SK-N-SH (cell line): ENCODE results near the gene ITM2A. TPM values are rescaled to one million over a fixed set of nuclear protein-coding genes. Genes with fewer than 3 reads are reported as not detected.

Experiments
- CTCF ChIA-PET: fragments of 300-600, 350-600 bp; formaldehyde crosslinking; extraction: SDS; loops from one replicate; lab custom pipeline; 2021; lab: Yijun Ruan, JAX
- POLR2A ChIA-PET: fragments of 350-600 bp; sonication (Branson Sonifier 250); formaldehyde crosslinking; extraction: SDS; loops from one replicate; lab custom pipeline; 2020; ENCODE audit warnings: antibody characterized with exemption, inconsistent platforms; lab: Yijun Ruan, JAX
- DNase-seq: peaks from one replicate; pipeline ENCODE4 v3.0.0; 2012
- H2AFZ ChIP-seq: fragments of 200-600 bp; sonication (generic); 2 replicates; pipeline ENCODE4 v1.8.1; 2016; ENCODE audit warnings: antibody characterized with exemption, mild to moderate bottlenecking, low read depth
- H3F3A ChIP-seq: fragments of 200-600 bp; sonication (generic); replicated peaks from 2 replicates; pipeline ENCODE3; 2016; ENCODE audit warnings: antibody characterized with exemption, mild to moderate bottlenecking; ENCODE audit not compliant: insufficient read depth
- H3K27ac ChIP-seq, 2 experiments: fragments of 200-500 bp in 1 of 2; fragments of 200-600 bp in 1 of 2; sonication (Bioruptor generic) in 1 of 2; sonication (generic), shearing (Covaris generic) in 1 of 2; 2 replicates each; pipeline versions ENCODE4 v1.5.1 to v1.6.1; 2014 to 2016; ENCODE audit warnings: low read depth in 2 of 2, inconsistent platforms in 1 of 2, low read length in 1 of 2, mild to moderate bottlenecking in 1 of 2, mixed read lengths in 1 of 2
- H3K27me3 ChIP-seq: fragments of 200-600 bp; sonication (generic), shearing (Covaris generic); 2 replicates; pipeline ENCODE4 v1.6.1; 2016; ENCODE audit warnings: mixed run types; ENCODE audit not compliant: insufficient read depth
- H3K36me3 ChIP-seq, 2 experiments: fragments of 200-500 bp in 1 of 2; fragments of 200-600 bp in 1 of 2; sonication (Bioruptor generic) in 1 of 2; sonication (generic) in 1 of 2; replicated peaks in 1 of 2; 2 replicates each; pipeline versions ENCODE3 to v1.5.1; 2014 to 2016; ENCODE audit warnings: low read length in 1 of 2, mild to moderate bottlenecking in 1 of 2; ENCODE audit not compliant: insufficient read depth in 2 of 2, control insufficient read depth in 1 of 2
- H3K4me1 ChIP-seq, 2 experiments: fragments of 200-500 bp in 1 of 2; fragments of 200-600 bp in 1 of 2; sonication (Bioruptor generic) in 1 of 2; sonication (generic), shearing (Covaris generic) in 1 of 2; 2 replicates each; pipeline versions ENCODE4 v1.5.1 to v1.6.1; 2014 to 2016; ENCODE audit warnings: low read depth in 1 of 2, low read length in 1 of 2, mixed run types in 1 of 2; ENCODE audit not compliant: insufficient read depth in 2 of 2, control insufficient read depth in 1 of 2
- H3K4me2 ChIP-seq: fragments of 200-600 bp; sonication (generic), shearing (Covaris generic); 2 replicates; pipeline ENCODE4 v1.6.1; 2017; ENCODE audit warnings: mixed run types
- H3K4me3 ChIP-seq, 2 experiments: fragments of 200-500 bp in 1 of 2; fragments of 200-600 bp in 1 of 2; sonication (Bioruptor generic) in 1 of 2; sonication (generic), shearing (Covaris generic) in 1 of 2; 2 replicates each; pipeline versions ENCODE4 v1.5.1 to v1.8.1; 2014 to 2016; ENCODE audit warnings: low read depth in 2 of 2, inconsistent platforms in 1 of 2, low read length in 1 of 2, mild to moderate bottlenecking in 1 of 2, mixed read lengths in 1 of 2, moderate library complexity in 1 of 2
- H3K79me2 ChIP-seq: fragments of 200-600 bp; sonication (generic); 2 replicates; pipeline ENCODE4 v1.8.1; 2017; ENCODE audit warnings: mild to moderate bottlenecking; ENCODE audit not compliant: insufficient read depth
- H3K9ac ChIP-seq: fragments of 200-600 bp; sonication (generic); 2 replicates; pipeline ENCODE4 v1.6.1; 2017; ENCODE audit warnings: mixed run types
- H3K9me2 ChIP-seq: fragments of 200-600 bp; sonication (generic); 2 replicates; pipeline ENCODE4 v1.6.1; 2017; ENCODE audit warnings: mixed run types
- H3K9me3 ChIP-seq: fragments of 200-600 bp; sonication (generic); 2 replicates; pipeline ENCODE4 v1.6.1; 2017; ENCODE audit warnings: mixed run types, mild to moderate bottlenecking, moderate library complexity
- H4K20me1 ChIP-seq: fragments of 200-600 bp; sonication (generic); 2 replicates; pipeline ENCODE4 v1.6.1; 2017; ENCODE audit warnings: mild to moderate bottlenecking, mixed run types; ENCODE audit not compliant: insufficient read depth
- EP300 ChIP-seq, 2 experiments: IDR thresholded peaks; 2 replicates each; pipeline versions ENCODE4 v1.4.0 to v1.6.1; 2012; ENCODE audit warnings: borderline replicate concordance in 1 of 2, low read depth in 1 of 2, low read length in 1 of 2
- FOXJ3 ChIP-seq: sonication (generic); formaldehyde crosslinking; IDR thresholded peaks from 2 replicates; pipeline ENCODE4 v1.5.1; 2020; ENCODE audit warnings: mild to moderate bottlenecking, missing genetic modification reagents
- JUND ChIP-seq: IDR thresholded peaks from 2 replicates; pipeline ENCODE4 v1.4.0; 2012
- MEF2A ChIP-seq: IDR thresholded peaks from 2 replicates; pipeline ENCODE4 v1.4.0; 2012; ENCODE audit warnings: low read depth, borderline replicate concordance
- NFIC ChIP-seq: IDR thresholded peaks from 2 replicates; pipeline ENCODE4 v1.4.0; 2012; ENCODE audit warnings: borderline replicate concordance
- PBX3 ChIP-seq: IDR thresholded peaks from 2 replicates; pipeline ENCODE4; 2012
- POLR2AphosphoS5 ChIP-seq: IDR thresholded peaks from 2 replicates; pipeline ENCODE4 v1.6.1; 2012; ENCODE audit warnings: low read depth, low read length
- REST ChIP-seq: IDR thresholded peaks from 2 replicates; pipeline ENCODE4 v1.6.1; 2012; ENCODE audit warnings: mild to moderate bottlenecking, low read depth, low read length, moderate library complexity
- TAF1 ChIP-seq: IDR thresholded peaks from 2 replicates; pipeline ENCODE4 v1.6.1; 2012; ENCODE audit warnings: low read depth, mild to moderate bottlenecking, low read length, moderate library complexity, borderline replicate concordance
- TCF12 ChIP-seq: IDR thresholded peaks from 2 replicates; pipeline ENCODE4 v1.4.0; 2012
- USF2 ChIP-seq: fragments of 150-350 bp; IDR thresholded peaks from 2 replicates; pipeline ENCODE4 v1.6.1; 2017; ENCODE audit warnings: antibody characterized with exemption, low read length, low read depth, borderline replicate concordance
- WGBS: methylation state at CpG from one replicate; pipeline ENCODE4 v1.1.6; 2017; ENCODE audit warnings: low lambda C conversion rate; 5-methylcytosine and 5-hydroxymethylcytosine counted together
- polyA plus RNA-seq, 3 experiments: library from polyadenylated mRNA; depleted of rRNA; stranded (reverse); fragments of >200 nt; gene quantifications; 2 replicates each; pipeline ENCODE4 v1.2.3, GENCODE V29; 2012

The ITM2A gene
- polyA plus RNA-seq, 1 of the 3 experiments (the other 2 are of a cell fraction) = not detected

GRCh38 chrX:79371640-79372039 lies 4.5 kb upstream of the ITM2A start:
- Histone ChIP-seq H3K79me2 (no peaks in the 10 kb centered on the region), H3K4me3 (no peak overlapping the region), H3K9ac (no peak overlapping the region), H4K20me1 (no peaks in the 10 kb centered on the region), H3K27ac (no peak overlapping the region), H3K36me3 (no peaks in the 10 kb centered on the region), H3K9me2 (no peaks in the 10 kb centered on the region), H3K4me2 (no peak overlapping the region), H3K9me3 (no peaks in the 10 kb centered on the region), H3K27me3 (no peaks in the 10 kb centered on the region), H3K4me1 (no peaks in the 10 kb centered on the region), H2AFZ (no peak overlapping the region), H3F3A (no peaks in the 10 kb centered on the region)
- no peak for DNase-seq
- CTCF ChIA-PET = no interaction called here
- 0% methylated on average over 1 of the region's 1 CpG for WGBS
- POLR2A ChIA-PET = no interaction called here
- TF ChIP-seq USF2 (no peak), PBX3 (no peak), EP300 (IDR thresholded peaks at IDR 0.05; ENCODE audit: borderline replicate concordance in 1 of 2, low read depth in 1 of 2, low read length in 1 of 2) (no peak), POLR2AphosphoS5 (no peak), JUND (no peak), MEF2A (no peak), FOXJ3 (no peak), NFIC (no peak), TCF12 (no peak)

- no peak overlapping the region for H3K4me2 ChIP-seq
- H3K27me3 ChIP-seq = no peaks in the 10 kb centered on the region
- 0% methylated on average over 2 of the region's 2 CpGs for WGBS
- H4K20me1 ChIP-seq = no peaks in the 10 kb centered on the region
- no peak overlapping the region for H3K27ac ChIP-seq
- no peak overlapping the region for H2AFZ ChIP-seq
- no peaks in the 10 kb centered on the region for H3K9me3 ChIP-seq
- H3K9ac ChIP-seq = no peak overlapping the region
- no peaks in the 10 kb centered on the region for H3K9me2 ChIP-seq
- DNase-seq = no peak
- no peaks in the 10 kb centered on the region for H3K36me3 ChIP-seq
- no peak overlapping the region for H3K4me3 ChIP-seq
- TF ChIP-seq REST = no peak
- TF ChIP-seq TAF1 = no peak
- TF ChIP-seq POLR2AphosphoS5 = no peak
- TF ChIP-seq, all 33 proteins: peak for 0
- Histone ChIP-seq H3K79me2 (no peaks in the 10 kb centered on the region), H3K4me1 (no peaks in the 10 kb centered on the region), H3F3A (no peaks in the 10 kb centered on the region)
- POLR2A ChIA-PET = no interaction called here
- CTCF ChIA-PET = no interaction called here
These were observed 4.0 kb upstream of the ITM2A start for GRCh38 chrX:79371101-79371500.
